Measurements from ENCODE around the gene POLD2.

The POLD2 gene

DNA sequence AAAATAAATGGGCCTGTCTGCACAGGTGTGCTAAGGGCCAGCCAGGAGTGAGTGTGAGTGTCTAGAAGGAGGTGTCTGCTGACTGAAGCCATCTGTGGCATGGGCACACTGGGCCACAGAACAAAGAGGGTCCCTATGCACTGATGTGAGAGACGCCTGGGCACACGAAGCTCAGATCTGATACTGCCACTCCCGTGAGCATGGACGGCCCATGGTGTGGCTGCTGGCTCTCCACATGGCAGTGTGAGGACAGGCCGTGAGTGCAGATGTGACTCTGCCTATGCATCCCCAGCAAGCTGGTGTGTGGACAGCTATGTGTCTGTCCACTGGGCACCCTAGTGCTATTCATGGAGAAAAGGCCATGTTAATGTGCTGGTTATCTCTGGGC lies 30.6 kb upstream of the POLD2 start:
- Histone ChIP-seq H3K27me3 (ENCODE audit: insufficient read depth, low read length, poor library complexity, severe bottlenecking) (no peaks in the 10 kb centered on the region), H3K9me2 (replicated peaks; ENCODE audit: low read depth, low read length) (no peaks in the 10 kb centered on the region), H3K4me1 (ENCODE audit: insufficient read depth, low read length, poor library complexity, severe bottlenecking) (no peaks in the 10 kb centered on the region), H3K9ac (ENCODE audit: low read depth, low read length, poor library complexity, severe bottlenecking) (no peak overlapping the region), H3K4me2 (ENCODE audit: low read depth, low read length, poor library complexity, severe bottlenecking) (no peak overlapping the region), H3F3A (ENCODE audit: low read depth) (no peaks in the 10 kb centered on the region), H3K9me3 (ENCODE audit: insufficient read depth, low read depth, low read length) (no peaks in the 10 kb centered on the region), H3K36me3 (ENCODE audit: insufficient read depth, low read length) (no peaks in the 10 kb centered on the region), H4K20me1 (ENCODE audit: insufficient read depth, low read length, poor library complexity, severe bottlenecking) (no peaks in the 10 kb centered on the region), H3K79me2 (ENCODE audit: insufficient read depth, low read length) (no peaks in the 10 kb centered on the region), H2AFZ (ENCODE audit: low read length) (no peak overlapping the region), H3K4me3 (ENCODE audit: low read length, poor library complexity, severe bottlenecking) (no peak overlapping the region)
- TF ChIP-seq EZH2phosphoT487 (IDR thresholded peaks at IDR 0.05; ENCODE audit: borderline replicate concordance): no peak
- TF ChIP-seq, protein P1, sequence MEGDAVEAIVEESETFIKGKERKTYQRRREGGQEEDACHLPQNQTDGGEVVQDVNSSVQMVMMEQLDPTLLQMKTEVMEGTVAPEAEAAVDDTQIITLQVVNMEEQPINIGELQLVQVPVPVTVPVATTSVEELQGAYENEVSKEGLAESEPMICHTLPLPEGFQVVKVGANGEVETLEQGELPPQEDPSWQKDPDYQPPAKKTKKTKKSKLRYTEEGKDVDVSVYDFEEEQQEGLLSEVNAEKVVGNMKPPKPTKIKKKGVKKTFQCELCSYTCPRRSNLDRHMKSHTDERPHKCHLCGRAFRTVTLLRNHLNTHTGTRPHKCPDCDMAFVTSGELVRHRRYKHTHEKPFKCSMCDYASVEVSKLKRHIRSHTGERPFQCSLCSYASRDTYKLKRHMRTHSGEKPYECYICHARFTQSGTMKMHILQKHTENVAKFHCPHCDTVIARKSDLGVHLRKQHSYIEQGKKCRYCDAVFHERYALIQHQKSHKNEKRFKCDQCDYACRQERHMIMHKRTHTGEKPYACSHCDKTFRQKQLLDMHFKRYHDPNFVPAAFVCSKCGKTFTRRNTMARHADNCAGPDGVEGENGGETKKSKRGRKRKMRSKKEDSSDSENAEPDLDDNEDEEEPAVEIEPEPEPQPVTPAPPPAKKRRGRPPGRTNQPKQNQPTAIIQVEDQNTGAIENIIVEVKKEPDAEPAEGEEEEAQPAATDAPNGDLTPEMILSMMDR (conservative IDR thresholded peaks at IDR 0.05; ENCODE audit: low read length): no peak

GRCh38 chr7:44152971-44153947 lies 29.9 kb upstream of the POLD2 start:
- Histone ChIP-seq H4K20me1 (ENCODE audit: insufficient read depth, low read length, poor library complexity, severe bottlenecking) (no peaks in the 10 kb centered on the region), H3K9me2 (replicated peaks; ENCODE audit: low read depth, low read length) (no peaks in the 10 kb centered on the region), H3K9me3 (ENCODE audit: insufficient read depth, low read depth, low read length) (no peaks in the 10 kb centered on the region), H3K36me3 (ENCODE audit: insufficient read depth, low read length) (no peaks in the 10 kb centered on the region), H3F3A (ENCODE audit: low read depth) (no peaks in the 10 kb centered on the region), H3K4me2 (ENCODE audit: low read depth, low read length, poor library complexity, severe bottlenecking) (no peak overlapping the region), H3K79me2 (ENCODE audit: insufficient read depth, low read length) (no peaks in the 10 kb centered on the region), H3K4me3 (ENCODE audit: low read length, poor library complexity, severe bottlenecking) (no peak overlapping the region), H2AFZ (ENCODE audit: low read length) (no peak overlapping the region), H3K9ac (ENCODE audit: low read depth, low read length, poor library complexity, severe bottlenecking) (no peak overlapping the region), H3K4me1 (ENCODE audit: insufficient read depth, low read length, poor library complexity, severe bottlenecking) (no peaks in the 10 kb centered on the region), H3K27me3 (ENCODE audit: insufficient read depth, low read length, poor library complexity, severe bottlenecking) (no peaks in the 10 kb centered on the region)
- TF ChIP-seq, protein P1 (conservative IDR thresholded peaks at IDR 0.05; ENCODE audit: low read length): no peak
- TF ChIP-seq EZH2phosphoT487 (IDR thresholded peaks at IDR 0.05; ENCODE audit: borderline replicate concordance): no peak

DNA sequence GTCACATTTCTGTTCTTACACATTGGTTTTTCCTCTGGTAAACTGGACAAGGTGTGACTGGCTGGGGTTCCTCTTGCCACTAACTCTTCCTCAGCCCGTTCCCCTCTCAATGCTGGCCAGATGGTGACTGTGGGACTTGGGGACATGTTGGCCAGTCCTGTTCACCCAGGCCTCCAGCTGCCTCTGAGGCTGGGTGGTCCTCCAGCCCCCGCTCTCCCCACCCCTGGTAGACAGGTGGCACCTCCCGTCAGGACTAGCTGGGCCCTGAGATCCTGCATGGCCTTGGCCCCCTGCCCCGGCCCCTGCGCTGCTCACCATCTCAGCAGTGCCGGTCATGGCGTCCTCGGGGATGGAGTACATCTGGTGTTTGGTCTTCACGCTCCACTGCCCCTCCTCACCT lies 28.6 kb upstream of the POLD2 start:
- Histone ChIP-seq H3K36me3 (ENCODE audit: insufficient read depth, low read length) (no peaks in the 10 kb centered on the region), H4K20me1 (ENCODE audit: insufficient read depth, low read length, poor library complexity, severe bottlenecking) (no peaks in the 10 kb centered on the region), H3K27me3 (ENCODE audit: insufficient read depth, low read length, poor library complexity, severe bottlenecking) (no peaks in the 10 kb centered on the region), H3K4me2 (ENCODE audit: low read depth, low read length, poor library complexity, severe bottlenecking) (no peak overlapping the region), H3K4me1 (ENCODE audit: insufficient read depth, low read length, poor library complexity, severe bottlenecking) (no peaks in the 10 kb centered on the region), H3K9me3 (ENCODE audit: insufficient read depth, low read depth, low read length) (no peaks in the 10 kb centered on the region), H2AFZ (ENCODE audit: low read length) (no peak overlapping the region), H3K9me2 (replicated peaks; ENCODE audit: low read depth, low read length) (no peaks in the 10 kb centered on the region), H3K4me3 (ENCODE audit: low read length, poor library complexity, severe bottlenecking) (no peak overlapping the region), H3K79me2 (ENCODE audit: insufficient read depth, low read length) (no peaks in the 10 kb centered on the region), H3F3A (ENCODE audit: low read depth) (no peaks in the 10 kb centered on the region), H3K9ac (ENCODE audit: low read depth, low read length, poor library complexity, severe bottlenecking) (no peak overlapping the region)
- TF ChIP-seq EZH2phosphoT487 (IDR thresholded peaks at IDR 0.05; ENCODE audit: borderline replicate concordance): no peak
- TF ChIP-seq, protein P1 (conservative IDR thresholded peaks at IDR 0.05; ENCODE audit: low read length): no peak

Measured in Loucy (cell line).